GM18499 (cell line): ENCODE measurements around the gene ERC1.
"Not testable (repeated sequence)": the region's sequence is repeated elsewhere in the genome, so short reads cannot be mapped to it uniquely, and the experiment has no call there.

Experiments
- ATAC-seq: cut with Tn5 transposase; IDR thresholded peaks from one replicate; pipeline ENCODE4 v1.9.1; 2021; ENCODE audit warnings: moderate number of reproducible peaks; ENCODE audit not compliant: insufficient read depth, unreplicated experiment

Gene ERC1

GRCh38 chr12:1065629-1066028 is 74.6 kb downstream of the ERC1 start:
- no peak for ATAC-seq

- ATAC-seq = no peak
Measured at GRCh38 chr12:1069846-1070245, 78.8 kb downstream of the ERC1 start.

GRCh38 chr12:1071182-1071581 is 80.2 kb downstream of the ERC1 start:
- ATAC-seq = no peak

GRCh38 chr12:1073652-1074051 is 82.6 kb downstream of the ERC1 start:
- ATAC-seq = no peak

- no peak for ATAC-seq
Measured at GRCh38 chr12:1077036-1077803, 86.2 kb downstream of the ERC1 start.

GRCh38 chr12:1078002-1078401 is 87.0 kb downstream of the ERC1 start:
- no peak for ATAC-seq

GRCh38 chr12:1080520-1081223 is 89.6 kb downstream of the ERC1 start:
- ATAC-seq = no peak

- no peak for ATAC-seq
Measured at GRCh38 chr12:1083151-1083888, 92.3 kb downstream of the ERC1 start.

- ATAC-seq = no peak
Measured at GRCh38 chr12:1083889-1084262, 92.9 kb downstream of the ERC1 start.

- no peak for ATAC-seq
Measured at GRCh38 chr12:1091350-1091749, 100.3 kb downstream of the ERC1 start.

- ATAC-seq = no peak
Measured at GRCh38 chr12:1093166-1093751, 102.2 kb downstream of the ERC1 start.

GRCh38 chr12:1094714-1095113 is 103.7 kb downstream of the ERC1 start:
- no peak for ATAC-seq

GRCh38 chr12:1099158-1099557 is 108.1 kb downstream of the ERC1 start:
- no peak for ATAC-seq

- not testable (repeated sequence) for ATAC-seq
Measured at GRCh38 chr12:1099618-1100017, 108.6 kb downstream of the ERC1 start.

- ATAC-seq = no peak
Measured at GRCh38 chr12:1102115-1102514, 111.1 kb downstream of the ERC1 start.

- no peak for ATAC-seq
Measured at GRCh38 chr12:1102791-1103450, 111.9 kb downstream of the ERC1 start.

GRCh38 chr12:1103632-1104031 is 112.6 kb downstream of the ERC1 start:
- no peak for ATAC-seq

GRCh38 chr12:1104088-1104800 is 113.2 kb downstream of the ERC1 start:
- ATAC-seq = no peak

- ATAC-seq = no peak
Measured at GRCh38 chr12:1107669-1108068, 116.6 kb downstream of the ERC1 start.

- no peak for ATAC-seq
Measured at GRCh38 chr12:1108276-1108675, 117.3 kb downstream of the ERC1 start.
